ENCODE results near the gene SFR1. TPM values are rescaled to one million over a fixed set of nuclear protein-coding genes. Genes with fewer than 3 reads are reported as not detected.

SFR1 gene
- 7.4 and 8.9 TPM in 2 replicates for total RNA-seq

GRCh38 chr10:104121485-104122224 is at the start of gene SFR1:
SFR1 (plus strand) TSS chr10:104122171; CDS start chr10:104122184, 13 bp downstream.

DNA sequence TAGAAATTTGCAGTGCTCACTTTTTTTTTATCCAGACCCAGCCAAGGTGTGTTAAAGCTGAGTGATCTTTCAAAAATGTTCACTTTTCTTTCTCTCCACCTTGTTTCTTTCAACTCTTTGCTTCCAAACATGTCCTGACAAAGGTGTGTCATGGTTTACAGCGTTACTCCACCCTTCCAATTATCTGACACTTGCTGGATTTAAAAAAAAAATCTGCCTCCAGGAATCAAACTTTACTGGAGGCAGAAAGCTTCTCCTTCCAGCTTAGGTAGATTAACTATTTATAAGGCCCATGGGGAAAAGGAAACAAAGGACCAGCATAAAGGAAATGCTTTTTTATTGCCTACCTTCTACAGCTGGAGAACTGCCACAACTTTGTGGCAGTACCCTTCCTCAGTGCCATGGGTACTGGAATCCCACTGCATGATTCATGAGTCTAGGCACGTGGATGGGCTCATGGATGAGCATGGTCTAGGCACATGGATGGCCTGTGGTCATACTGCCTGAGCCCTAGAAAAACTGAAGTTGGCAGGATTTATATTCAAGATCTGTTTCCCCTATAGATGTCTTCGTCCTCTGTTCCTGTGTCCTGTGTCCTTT is 36.1 kb upstream of the SFR1 start, which contains the start of gene COL17A1:
Gene COL17A1 (minus strand): TSS at position 80 of the 600 bp plus-strand sequence. CDS start 5,207 bp downstream, outside the sequence.

Other genes starting within 250 kb of the SFR1 start
- 27.7 and 29.6 TPM in 2 replicates for gene STN1, start 204.0 kb upstream of the SFR1 start, total RNA-seq
- gene SLK, start 155.0 kb upstream of the SFR1 start, total RNA-seq = 19.7 and 31.0 TPM in 2 replicates
- 1.0 and 7.5 TPM in 2 replicates for gene COL17A1, start 36.3 kb upstream of the SFR1 start, total RNA-seq
- gene CFAP43, start 110.2 kb downstream of the SFR1 start, total RNA-seq = 1.0 TPM in 1 of 2 replicates, not detected in the other
- gene GSTO1, start 132.7 kb downstream of the SFR1 start, total RNA-seq = 198 and 338 TPM in 2 replicates
- gene GSTO2, start 147.0 kb downstream of the SFR1 start, total RNA-seq = 8.9 and 18.4 TPM in 2 replicates
- gene ITPRIP, start 216.3 kb downstream of the SFR1 start, total RNA-seq = 49.5 and 59.3 TPM in 2 replicates
- gene CFAP58, start 231.7 kb downstream of the SFR1 start, total RNA-seq = 0.65 and 1.2 TPM in 2 replicates

Measured in epithelial cell of alveolus of lung (primary cell).